Activated CD4-positive, alpha-beta T cell treated with anti-CD3 and anti-CD28 coated beads, Interleukin-2, amount 10 ng/mL, durations not matched to agents 24 days and 14 days (primary cell): ENCODE results near the gene NCSTN. TPM values are rescaled to one million over a fixed set of nuclear protein-coding genes. Genes with fewer than 3 reads are reported as not detected.

ENCODE experiments used
- DNase-seq: peaks from one replicate; pipeline ENCODE4 v3.0.0; 2022
- H3K27ac Mint-ChIP-seq: one replicate; pipeline ENCODE4 v1.8.0; 2022; ENCODE audit warnings: mild to moderate bottlenecking, mixed read lengths
- H3K27me3 Mint-ChIP-seq: one replicate; pipeline ENCODE4 v1.8.0; 2022; ENCODE audit warnings: mixed read lengths
- H3K36me3 Mint-ChIP-seq: one replicate; pipeline ENCODE4 v1.8.0; 2022; ENCODE audit warnings: low read depth, mild to moderate bottlenecking, mixed read lengths
- H3K4me1 Mint-ChIP-seq: one replicate; pipeline ENCODE4 v1.8.0; 2021; ENCODE audit warnings: mixed read lengths
- H3K4me3 Mint-ChIP-seq: one replicate; pipeline ENCODE4 v1.8.0; 2022; ENCODE audit warnings: mild to moderate bottlenecking, moderate library complexity, mixed read lengths
- H3K9me3 Mint-ChIP-seq: one replicate; pipeline ENCODE4 v1.8.0; 2021; ENCODE audit warnings: mixed read lengths
- intact Hi-C: fragments of 100-400 bp; cut with micrococcal nuclease; formaldehyde crosslinking; loops from one replicate; pipeline ENCODE4 v1.15.1; 2023
- total RNA-seq: library from RNA; stranded (reverse); gene quantifications from 2 replicates; pipeline ENCODE4 v1.2.3, GENCODE V29; 2022

NCSTN gene
- total RNA-seq, 1 donor from 2014 or later, result 73.6 TPM

DNA sequence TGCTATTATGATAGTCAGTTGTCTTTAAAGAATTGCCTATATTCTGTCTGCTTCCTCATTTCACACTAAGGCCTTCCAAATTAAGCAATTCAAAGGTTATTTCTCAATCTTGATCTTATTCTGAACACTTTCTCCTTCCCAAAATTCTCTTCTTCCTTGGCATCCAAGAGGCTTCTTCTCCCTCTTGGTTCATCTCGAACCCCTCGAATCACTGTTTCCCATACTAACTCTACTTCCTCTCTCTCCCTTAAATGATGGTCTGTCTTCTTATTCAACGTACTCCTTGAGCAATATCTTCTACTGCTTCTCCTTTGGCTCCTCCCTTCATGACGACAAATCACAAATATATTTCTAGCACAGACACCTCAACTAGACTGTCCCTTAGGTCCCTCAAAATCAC lies 4.6 kb upstream of the NCSTN start:
- Mint-ChIP-seq H3K27ac (peak overlapping the region; percentile 10), H3K36me3 (peaks cover 48% of the 10 kb centered on the region), H3K27me3 (no peaks in the 10 kb centered on the region), H3K4me3 (no peak overlapping the region), H3K4me1 (peaks cover 33% of the 10 kb centered on the region), H3K9me3 (no peaks in the 10 kb centered on the region)
- no peak for DNase-seq
- intact Hi-C loops, result no loop called here

DNA sequence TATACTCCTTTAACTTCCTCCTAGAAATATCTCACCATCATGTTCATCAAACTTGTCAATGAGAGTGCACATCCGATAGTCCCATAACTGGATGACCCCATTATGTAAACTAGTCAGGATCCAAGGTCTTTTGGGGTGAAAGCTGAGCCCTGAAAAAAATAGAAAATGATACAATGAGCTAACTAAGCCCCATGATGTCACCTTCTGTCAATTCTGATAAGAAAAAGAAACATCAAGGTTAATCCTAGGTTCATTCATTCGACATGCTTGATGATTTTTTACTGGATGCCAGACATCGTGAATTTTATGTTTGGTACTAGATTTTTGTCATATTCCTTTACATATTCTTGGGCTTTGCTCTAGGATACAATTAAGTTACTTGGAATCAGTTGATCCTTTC lies 3.0 kb upstream of the NCSTN start:
- H3K27me3 Mint-ChIP-seq, result no peaks in the 10 kb centered on the region
- H3K4me1 Mint-ChIP-seq, result peaks cover 37% of the 10 kb centered on the region
- intact Hi-C loops, result loop anchor here (5.0 kb wide), 2 partner anchors 272 to 342 kb away; no protein-coding TSS in a partner anchor
- H3K27ac Mint-ChIP-seq, result no peak overlapping the region
- peak; percentile 40 for DNase-seq
- no peak overlapping the region for H3K4me3 Mint-ChIP-seq
- peaks cover 44% of the 10 kb centered on the region for H3K36me3 Mint-ChIP-seq
- no peaks in the 10 kb centered on the region for H3K9me3 Mint-ChIP-seq

DNA sequence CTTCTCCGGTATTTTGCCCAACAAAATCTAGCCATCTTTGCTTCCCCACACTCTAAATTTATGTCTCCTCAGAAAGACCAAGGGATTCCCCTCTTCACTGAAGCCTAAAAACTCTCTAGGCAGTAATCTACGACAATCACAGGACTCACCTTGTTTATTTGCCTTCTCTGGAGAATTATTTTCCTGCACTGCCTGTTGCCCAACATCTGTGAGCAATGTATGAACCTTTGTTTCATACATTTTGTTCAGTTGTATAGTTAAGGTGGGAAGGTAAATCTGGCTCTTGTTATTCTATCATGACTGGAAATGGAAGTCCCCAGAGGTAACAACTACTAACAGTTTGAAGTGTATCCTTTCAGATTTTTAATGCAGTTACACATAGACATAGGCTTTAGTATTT lies 2.3 kb upstream of the NCSTN start:
- peaks cover 44% of the 10 kb centered on the region for H3K36me3 Mint-ChIP-seq
- intact Hi-C loops, result loop anchor here (5.0 kb wide), 2 partner anchors 271 to 341 kb away; no protein-coding TSS in a partner anchor
- no peak for DNase-seq
- peak overlapping the region; percentile 96 for H3K4me3 Mint-ChIP-seq
- H3K4me1 Mint-ChIP-seq, result peaks cover 37% of the 10 kb centered on the region
- H3K27me3 Mint-ChIP-seq, result no peaks in the 10 kb centered on the region
- no peaks in the 10 kb centered on the region for H3K9me3 Mint-ChIP-seq
- no peak overlapping the region for H3K27ac Mint-ChIP-seq

DNA sequence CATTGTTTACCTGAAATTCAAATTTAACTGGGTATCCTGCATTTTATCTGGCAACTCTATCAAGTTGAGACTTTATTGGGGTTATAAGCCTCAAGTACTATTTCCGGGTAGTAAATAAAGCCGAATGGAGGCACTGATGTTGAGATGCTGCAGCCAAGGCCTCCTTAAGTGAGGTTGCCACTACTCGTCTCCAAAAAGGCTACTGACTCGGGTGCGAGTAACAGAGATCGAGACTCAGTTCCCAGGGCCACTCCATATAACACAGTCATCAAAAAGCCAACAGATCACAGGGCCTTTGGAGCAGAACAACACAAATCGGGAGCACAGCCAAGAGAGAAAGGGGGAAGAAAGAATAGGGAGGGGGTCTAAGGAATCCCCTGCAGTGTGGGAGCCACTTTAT lies 657 bp upstream of the NCSTN start:
- DNase-seq, result peak; percentile 74
- Mint-ChIP-seq H3K27ac (peak overlapping the region; percentile 97), H3K4me3 (peak overlapping the region; percentile 96), H3K9me3 (no peaks in the 10 kb centered on the region), H3K27me3 (no peaks in the 10 kb centered on the region), H3K36me3 (peaks cover 41% of the 10 kb centered on the region), H3K4me1 (peaks cover 44% of the 10 kb centered on the region)
- intact Hi-C loops, result loop anchor here (2.0 to 5.0 kb wide), 3 partner anchors 80 to 340 kb away; partner anchors contain the start of gene DCAF8

DNA sequence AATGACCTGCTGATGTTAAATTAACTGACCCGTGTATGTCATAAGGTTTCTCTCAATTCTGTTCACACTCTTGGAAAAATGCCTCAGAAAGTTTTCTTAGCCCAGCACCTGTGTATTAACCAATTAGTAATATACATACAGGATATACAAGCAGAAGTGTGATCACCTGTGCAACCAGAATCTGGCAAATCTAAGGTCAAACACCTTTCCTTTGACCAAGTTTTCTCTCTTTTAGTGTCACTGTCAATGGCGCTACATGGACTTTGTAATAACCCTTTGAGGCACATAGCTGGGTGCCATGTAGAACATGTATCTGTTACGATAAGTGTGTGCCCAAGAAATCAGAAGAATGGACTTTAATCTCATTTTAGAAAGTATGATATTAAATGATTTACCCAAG lies 1.1 kb downstream of the NCSTN start:
- DNase-seq, result no peak
- H3K4me1 Mint-ChIP-seq, result peaks cover 34% of the 10 kb centered on the region
- intact Hi-C loops, result loop anchor here (5.0 kb wide), 2 partner anchors 268 to 338 kb away; no protein-coding TSS in a partner anchor

DNA sequence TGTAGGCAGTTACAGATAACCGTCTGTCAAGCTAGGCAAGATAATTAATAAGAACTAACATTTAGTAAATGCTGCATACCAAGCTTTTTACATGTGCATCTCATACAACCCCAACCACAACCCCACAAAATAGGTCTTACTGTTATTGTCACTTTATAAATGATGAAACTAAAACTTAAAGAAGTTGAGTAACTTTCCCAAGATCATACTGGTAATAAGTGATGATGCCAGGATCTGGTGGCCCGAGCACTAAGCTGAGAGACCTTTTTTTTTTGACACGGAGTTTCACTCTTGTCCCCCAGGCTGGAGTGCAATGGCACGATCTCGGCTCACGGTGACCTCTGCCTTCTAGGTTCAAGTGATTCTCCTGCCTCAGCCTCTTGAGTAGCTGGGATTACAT lies 1.8 kb downstream of the NCSTN start:
- Mint-ChIP-seq H3K9me3 (no peaks in the 10 kb centered on the region), H3K4me1 (peaks cover 36% of the 10 kb centered on the region), H3K27ac (no peak overlapping the region), H3K36me3 (peaks cover 33% of the 10 kb centered on the region), H3K4me3 (peak overlapping the region; percentile 96), H3K27me3 (no peaks in the 10 kb centered on the region)
- no peak for DNase-seq
- intact Hi-C loops, result loop anchor here (5.0 kb wide), 2 partner anchors 267 to 337 kb away; no protein-coding TSS in a partner anchor

More for the DNA sequence above, 1.1 kb downstream of the NCSTN start:
- H3K27ac Mint-ChIP-seq, result peak overlapping the region; percentile 97
- H3K9me3 Mint-ChIP-seq, result no peaks in the 10 kb centered on the region
- no peaks in the 10 kb centered on the region for H3K27me3 Mint-ChIP-seq
- peak overlapping the region; percentile 96 for H3K4me3 Mint-ChIP-seq
- H3K36me3 Mint-ChIP-seq, result peaks cover 33% of the 10 kb centered on the region

DNA sequence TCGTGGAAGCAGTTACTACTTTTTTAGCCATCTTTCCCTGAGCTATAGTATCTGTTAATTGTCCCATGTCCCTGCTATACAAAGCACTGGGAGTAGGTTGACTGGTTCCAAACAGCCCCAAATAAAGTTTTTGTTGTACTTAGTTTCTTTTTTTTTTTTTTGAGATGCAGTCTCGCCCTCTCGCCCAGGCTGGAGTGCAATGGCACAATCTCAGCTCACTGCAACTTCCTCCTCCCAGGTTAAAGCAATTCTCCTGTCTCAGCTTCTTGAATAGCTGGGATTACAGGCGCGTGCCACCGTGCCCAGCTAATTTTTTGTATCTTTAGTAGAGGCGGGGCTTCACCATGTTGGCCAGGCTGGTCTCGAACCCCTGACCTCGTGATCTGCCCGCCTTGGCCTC lies 3.3 kb downstream of the NCSTN start:
- no peak for DNase-seq
- no peaks in the 10 kb centered on the region for H3K27me3 Mint-ChIP-seq
- no peak overlapping the region for H3K4me3 Mint-ChIP-seq
- H3K27ac Mint-ChIP-seq, result no peak overlapping the region
- intact Hi-C loops, result no loop called here
- peaks cover 38% of the 10 kb centered on the region for H3K36me3 Mint-ChIP-seq
- H3K9me3 Mint-ChIP-seq, result no peaks in the 10 kb centered on the region
- H3K4me1 Mint-ChIP-seq, result peaks cover 23% of the 10 kb centered on the region

DNA sequence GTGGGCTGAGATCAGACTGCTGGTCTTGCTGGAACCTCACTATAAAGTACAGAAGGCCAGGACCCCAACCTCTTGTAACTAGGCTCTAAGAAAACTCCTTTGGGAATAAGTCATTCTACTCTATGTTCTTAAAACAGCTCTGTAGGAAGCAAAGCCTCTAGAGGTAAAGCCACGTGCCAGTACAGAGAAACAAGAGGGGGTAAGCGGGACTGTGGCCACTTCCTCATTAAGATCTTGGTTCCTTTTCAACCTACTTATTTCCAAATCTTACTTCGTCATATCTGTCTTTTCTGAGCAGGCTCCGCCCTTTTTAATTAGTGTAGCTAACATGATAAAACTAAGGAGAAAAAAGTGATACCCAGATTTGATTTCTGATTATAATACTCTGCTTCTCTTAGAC lies 3.8 kb downstream of the NCSTN start:
- no peaks in the 10 kb centered on the region for H3K27me3 Mint-ChIP-seq
- no peaks in the 10 kb centered on the region for H3K9me3 Mint-ChIP-seq
- peaks cover 19% of the 10 kb centered on the region for H3K4me1 Mint-ChIP-seq
- intact Hi-C loops, result no loop called here
- peaks cover 38% of the 10 kb centered on the region for H3K36me3 Mint-ChIP-seq
- H3K27ac Mint-ChIP-seq, result no peak overlapping the region
- H3K4me3 Mint-ChIP-seq, result no peak overlapping the region
- no peak for DNase-seq

DNA sequence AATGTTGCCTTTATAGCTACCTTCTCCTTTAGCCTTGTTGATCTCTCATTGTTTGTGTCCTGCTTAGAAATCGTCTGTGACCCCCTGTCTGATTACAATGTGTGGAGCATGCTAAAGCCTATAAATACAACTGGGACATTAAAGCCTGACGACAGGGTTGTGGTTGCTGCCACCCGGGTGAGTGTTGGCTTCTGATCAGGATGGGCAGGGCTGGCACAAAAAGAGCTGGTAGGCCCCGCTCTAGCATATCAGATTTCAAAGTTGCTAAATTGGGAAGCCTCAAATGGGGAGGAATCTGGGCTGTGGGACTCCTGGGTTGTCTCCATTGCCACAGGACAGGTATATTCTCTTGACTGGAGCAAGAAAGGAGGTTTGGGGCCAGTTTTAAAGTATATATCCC lies 8.4 kb downstream of the NCSTN start:
- no peak for DNase-seq

DNA sequence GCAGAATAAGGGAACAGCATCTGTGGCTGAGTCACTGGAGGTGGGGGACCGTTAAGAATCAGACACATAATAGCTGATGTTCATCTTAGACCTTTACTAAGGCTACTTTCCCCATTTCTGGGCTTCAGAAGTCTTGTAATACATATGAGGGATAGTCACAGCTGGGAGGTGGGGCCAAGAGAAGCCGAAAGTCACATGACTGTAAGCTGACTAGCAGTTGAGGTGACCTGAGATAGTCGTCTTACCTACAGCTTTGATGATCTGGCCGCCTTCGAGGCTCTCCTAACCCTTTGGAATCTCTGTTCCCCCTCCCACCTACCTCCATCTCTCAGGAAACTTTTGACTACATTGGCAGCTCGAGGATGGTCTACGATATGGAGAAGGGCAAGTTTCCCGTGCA lies 9.4 kb downstream of the NCSTN start:
- Mint-ChIP-seq H3K27ac (no peak overlapping the region), H3K9me3 (no peaks in the 10 kb centered on the region), H3K36me3 (peaks cover 66% of the 10 kb centered on the region), H3K27me3 (no peaks in the 10 kb centered on the region), H3K4me3 (no peak overlapping the region), H3K4me1 (peaks cover 5% of the 10 kb centered on the region)
- intact Hi-C loops, result no loop called here
- DNase-seq, result no peak

More for the DNA sequence above, 8.4 kb downstream of the NCSTN start:
- no peaks in the 10 kb centered on the region for H3K9me3 Mint-ChIP-seq
- H3K4me3 Mint-ChIP-seq, result no peak overlapping the region
- no peaks in the 10 kb centered on the region for H3K27me3 Mint-ChIP-seq
- intact Hi-C loops, result no loop called here
- peaks cover 11% of the 10 kb centered on the region for H3K4me1 Mint-ChIP-seq
- H3K27ac Mint-ChIP-seq, result no peak overlapping the region
- H3K36me3 Mint-ChIP-seq, result peaks cover 62% of the 10 kb centered on the region

DNA sequence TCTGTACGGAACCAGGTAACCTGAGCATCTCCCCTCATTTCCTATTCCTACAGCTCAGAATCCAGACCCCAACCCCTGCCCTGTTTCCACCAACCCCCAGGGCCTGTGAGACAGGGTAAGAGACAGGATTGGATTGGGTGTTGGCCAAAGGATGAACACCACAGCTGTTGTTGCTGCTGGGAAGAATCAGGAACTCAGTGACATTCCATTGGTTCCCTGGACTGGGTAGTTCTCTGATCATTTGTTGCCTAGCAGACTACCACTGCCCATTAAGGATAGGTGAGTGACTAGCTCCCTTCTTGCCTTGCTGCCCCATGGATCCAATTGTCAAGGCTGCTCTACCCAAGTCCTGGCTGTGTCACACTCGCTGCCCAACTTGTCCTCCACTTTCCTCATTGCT lies 10.0 kb downstream of the NCSTN start:
- Mint-ChIP-seq H3K4me3 (no peak overlapping the region), H3K27me3 (no peaks in the 10 kb centered on the region), H3K36me3 (peaks cover 70% of the 10 kb centered on the region), H3K9me3 (no peaks in the 10 kb centered on the region), H3K4me1 (peaks cover 5% of the 10 kb centered on the region), H3K27ac (no peak overlapping the region)
- intact Hi-C loops, result no loop called here
- DNase-seq, result no peak

DNA sequence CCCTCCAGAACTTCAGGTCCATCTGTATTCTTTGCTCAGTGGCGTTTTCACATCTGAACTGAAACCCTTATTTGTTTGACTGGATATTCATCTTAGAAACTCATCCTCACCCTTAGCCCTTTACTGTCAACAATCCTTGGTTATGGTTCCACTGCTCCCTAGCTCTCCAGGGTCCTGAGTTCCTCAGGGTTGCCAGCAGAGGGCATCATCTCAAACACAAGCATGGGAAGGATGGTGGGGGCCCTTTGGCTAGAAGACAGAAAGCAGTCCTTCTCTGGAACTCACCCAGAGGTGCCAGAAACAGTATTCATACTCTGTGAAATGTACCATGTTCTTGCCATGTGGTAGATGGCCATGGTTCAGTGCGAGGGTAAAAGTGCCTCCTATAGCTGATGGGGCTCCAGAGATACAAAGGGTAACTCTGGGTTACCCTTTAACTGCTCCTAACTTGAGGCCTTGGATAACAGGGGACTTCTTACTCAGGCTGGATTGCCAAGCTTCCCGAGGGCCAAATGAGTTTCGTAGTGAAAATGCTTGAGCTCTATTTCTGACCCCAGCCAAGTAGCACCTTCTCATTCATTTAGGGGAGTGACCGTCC lies 11.3 kb downstream of the NCSTN start:
- peak; percentile 70 for DNase-seq
- no peaks in the 10 kb centered on the region for H3K27me3 Mint-ChIP-seq
- H3K36me3 Mint-ChIP-seq, result peaks cover 73% of the 10 kb centered on the region
- H3K4me3 Mint-ChIP-seq, result no peak overlapping the region
- peaks cover 4% of the 10 kb centered on the region for H3K4me1 Mint-ChIP-seq
- intact Hi-C loops, result loop anchor here (2.0 kb wide), 1 partner anchor 22 kb away; no protein-coding TSS in a partner anchor
- H3K9me3 Mint-ChIP-seq, result no peaks in the 10 kb centered on the region
- H3K27ac Mint-ChIP-seq, result no peak overlapping the region

DNA sequence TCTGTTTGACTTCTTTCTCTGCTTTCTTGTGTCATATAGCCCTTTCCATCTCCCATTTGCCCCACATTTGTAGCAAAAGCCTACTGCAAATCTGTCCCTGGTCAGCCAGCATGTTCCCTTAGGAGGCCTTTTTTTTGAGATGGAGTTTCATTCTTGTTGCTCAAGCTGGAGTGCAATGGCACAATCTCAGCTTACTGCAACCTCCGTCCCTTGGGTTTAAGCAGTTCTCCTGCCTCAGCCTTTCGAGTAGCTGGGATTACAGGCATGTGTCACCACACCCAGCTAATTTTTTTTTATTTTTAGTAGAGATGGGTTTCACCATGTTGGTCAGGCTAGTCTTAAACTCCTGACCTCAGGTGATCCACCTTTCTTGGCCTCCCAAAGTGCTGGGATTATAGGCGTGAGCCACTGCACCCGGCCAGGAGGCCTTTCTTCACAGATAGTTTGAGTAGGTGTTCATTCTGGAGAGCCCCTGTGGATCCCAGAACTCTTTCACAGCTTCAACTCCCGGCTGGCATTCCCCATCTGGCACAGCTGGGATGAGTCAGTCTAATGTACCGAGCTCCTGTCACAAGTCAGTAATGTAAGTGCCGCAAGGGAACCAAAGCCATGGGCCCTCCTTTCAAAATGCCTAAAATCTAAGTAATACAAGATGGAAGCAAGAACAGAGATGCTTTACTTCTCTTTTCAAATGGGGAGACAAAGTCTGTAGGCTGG lies 14.3 kb downstream of the NCSTN start:
- H3K4me3 Mint-ChIP-seq, result no peak overlapping the region
- no peak for DNase-seq
- H3K9me3 Mint-ChIP-seq, result no peaks in the 10 kb centered on the region
- H3K27ac Mint-ChIP-seq, result no peak overlapping the region
- no peaks in the 10 kb centered on the region for H3K27me3 Mint-ChIP-seq
- H3K36me3 Mint-ChIP-seq, result peaks cover 66% of the 10 kb centered on the region
- H3K4me1 Mint-ChIP-seq, result no peaks in the 10 kb centered on the region
- intact Hi-C loops, result no loop called here

DNA sequence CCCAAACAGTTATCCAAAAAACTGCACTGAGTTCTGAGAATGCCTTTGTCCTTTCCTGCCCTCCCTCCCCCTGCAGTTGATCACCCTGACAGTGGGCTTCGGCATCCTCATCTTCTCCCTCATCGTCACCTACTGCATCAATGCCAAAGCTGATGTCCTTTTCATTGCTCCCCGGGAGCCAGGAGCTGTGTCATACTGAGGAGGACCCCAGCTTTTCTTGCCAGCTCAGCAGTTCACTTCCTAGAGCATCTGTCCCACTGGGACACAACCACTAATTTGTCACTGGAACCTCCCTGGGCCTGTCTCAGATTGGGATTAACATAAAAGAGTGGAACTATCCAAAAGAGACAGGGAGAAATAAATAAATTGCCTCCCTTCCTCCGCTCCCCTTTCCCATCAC lies 14.9 kb downstream of the NCSTN start:
- intact Hi-C loops, result no loop called here
- no peak for DNase-seq
- no peaks in the 10 kb centered on the region for H3K9me3 Mint-ChIP-seq
- H3K4me1 Mint-ChIP-seq, result no peaks in the 10 kb centered on the region
- H3K27me3 Mint-ChIP-seq, result no peaks in the 10 kb centered on the region
- H3K27ac Mint-ChIP-seq, result no peak overlapping the region
- H3K36me3 Mint-ChIP-seq, result peaks cover 62% of the 10 kb centered on the region
- no peak overlapping the region for H3K4me3 Mint-ChIP-seq
